WTC11 (cell line): ENCODE measurements around the gene MGAT4C.

Experiments
- NFYB ChIP-seq: sonication (generic); formaldehyde crosslinking; conservative IDR thresholded peaks from 2 replicates; pipeline ENCODE4 v1.8.0; 2022; ENCODE audit warnings: low read depth, missing genetic modification reagents
- TEAD1 ChIP-seq: sonication (generic); formaldehyde crosslinking; IDR thresholded peaks from 2 replicates; pipeline ENCODE4 v1.8.0; 2022; ENCODE audit warnings: mild to moderate bottlenecking, missing genetic modification reagents
- ZNF232 ChIP-seq: sonication (generic); formaldehyde crosslinking; IDR thresholded peaks from 2 replicates; pipeline ENCODE4 v1.8.0; 2022; ENCODE audit warnings: mild to moderate bottlenecking, missing genetic modification reagents
- TF ChIP-seq, protein P1 (sequence below): sonication (generic); formaldehyde crosslinking; IDR thresholded peaks from 2 replicates; pipeline ENCODE4 v1.8.0; 2022; ENCODE audit warnings: mild to moderate bottlenecking, missing genetic modification reagents
- TF ChIP-seq, protein P2 (sequence below): sonication (generic); formaldehyde crosslinking; conservative IDR thresholded peaks from 2 replicates; pipeline ENCODE4 v1.8.1; 2022; ENCODE audit warnings: mild to moderate bottlenecking, missing genetic modification reagents

DNA sequence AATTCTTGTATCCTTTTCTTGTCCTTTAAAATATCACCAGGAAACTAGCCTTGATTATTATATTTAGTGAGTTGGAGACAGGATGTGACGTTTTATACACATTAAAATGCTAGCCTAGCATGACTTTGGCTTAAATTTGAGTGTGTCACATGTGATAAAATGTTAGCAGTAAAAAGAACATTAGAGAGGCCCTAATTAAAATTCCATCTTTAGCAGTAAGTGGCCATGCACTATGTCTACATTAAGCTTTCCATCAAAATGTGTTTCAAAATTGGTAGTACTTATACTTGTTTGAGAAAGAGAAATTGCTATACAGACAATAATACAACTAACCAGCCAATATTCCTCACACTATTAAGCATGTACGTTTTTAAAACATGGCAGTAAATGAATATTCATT is 29.9 kb upstream of the MGAT4C start:
- TF ChIP-seq, protein P1, sequence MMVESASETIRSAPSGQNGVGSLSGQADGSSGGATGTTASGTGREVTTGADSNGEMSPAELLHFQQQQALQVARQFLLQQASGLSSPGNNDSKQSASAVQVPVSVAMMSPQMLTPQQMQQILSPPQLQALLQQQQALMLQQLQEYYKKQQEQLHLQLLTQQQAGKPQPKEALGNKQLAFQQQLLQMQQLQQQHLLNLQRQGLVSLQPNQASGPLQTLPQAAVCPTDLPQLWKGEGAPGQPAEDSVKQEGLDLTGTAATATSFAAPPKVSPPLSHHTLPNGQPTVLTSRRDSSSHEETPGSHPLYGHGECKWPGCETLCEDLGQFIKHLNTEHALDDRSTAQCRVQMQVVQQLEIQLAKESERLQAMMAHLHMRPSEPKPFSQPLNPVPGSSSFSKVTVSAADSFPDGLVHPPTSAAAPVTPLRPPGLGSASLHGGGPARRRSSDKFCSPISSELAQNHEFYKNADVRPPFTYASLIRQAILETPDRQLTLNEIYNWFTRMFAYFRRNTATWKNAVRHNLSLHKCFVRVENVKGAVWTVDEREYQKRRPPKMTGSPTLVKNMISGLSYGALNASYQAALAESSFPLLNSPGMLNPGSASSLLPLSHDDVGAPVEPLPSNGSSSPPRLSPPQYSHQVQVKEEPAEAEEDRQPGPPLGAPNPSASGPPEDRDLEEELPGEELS, result no peak
- no peak for TF ChIP-seq NFYB (CRISPR knock-in tag)
- no peak for TF ChIP-seq TEAD1 (CRISPR knock-in tag)
- TF ChIP-seq, protein P2, sequence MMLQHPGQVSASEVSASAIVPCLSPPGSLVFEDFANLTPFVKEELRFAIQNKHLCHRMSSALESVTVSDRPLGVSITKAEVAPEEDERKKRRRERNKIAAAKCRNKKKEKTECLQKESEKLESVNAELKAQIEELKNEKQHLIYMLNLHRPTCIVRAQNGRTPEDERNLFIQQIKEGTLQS (CRISPR knock-in tag), result no peak
- no peak for TF ChIP-seq ZNF232 (CRISPR knock-in tag)
